Measurements from ENCODE around the gene TSPEAR.

Gene TSPEAR

DNA sequence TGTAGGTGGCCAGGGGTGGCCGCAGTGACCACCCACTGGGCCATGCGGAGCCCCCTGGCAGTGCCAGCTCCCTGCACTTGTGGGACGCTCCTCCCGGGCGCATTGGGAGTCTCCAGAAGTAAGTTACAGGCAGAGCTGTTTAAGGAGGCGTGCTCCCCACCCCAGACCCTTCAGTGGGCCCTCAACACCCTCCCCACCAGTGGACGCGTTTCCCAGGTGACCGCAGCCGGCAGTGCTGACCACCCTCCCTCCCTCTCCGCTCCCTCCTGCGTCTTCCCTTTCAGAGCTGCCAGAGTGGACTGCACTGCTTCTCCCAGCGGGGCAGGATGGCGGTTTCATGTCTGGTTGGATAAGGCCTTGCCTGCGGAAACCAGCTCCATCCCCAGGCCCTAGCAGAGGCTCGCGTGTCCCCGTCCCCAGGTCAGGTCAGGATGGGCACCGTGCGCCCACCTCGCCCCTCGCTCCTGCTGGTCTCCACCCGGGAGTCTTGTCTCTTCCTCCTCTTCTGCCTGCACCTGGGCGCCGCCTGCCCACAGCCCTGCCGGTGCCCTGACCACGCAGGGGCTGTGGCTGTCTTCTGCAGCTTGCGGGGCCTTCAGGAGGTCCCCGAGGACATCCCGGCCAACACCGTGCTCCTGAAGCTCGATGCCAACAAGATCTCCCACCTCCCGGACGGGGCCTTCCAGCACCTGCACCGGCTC, 255.0 kb downstream of the TSPEAR start:
- no peak for FAIRE-seq

DNA sequence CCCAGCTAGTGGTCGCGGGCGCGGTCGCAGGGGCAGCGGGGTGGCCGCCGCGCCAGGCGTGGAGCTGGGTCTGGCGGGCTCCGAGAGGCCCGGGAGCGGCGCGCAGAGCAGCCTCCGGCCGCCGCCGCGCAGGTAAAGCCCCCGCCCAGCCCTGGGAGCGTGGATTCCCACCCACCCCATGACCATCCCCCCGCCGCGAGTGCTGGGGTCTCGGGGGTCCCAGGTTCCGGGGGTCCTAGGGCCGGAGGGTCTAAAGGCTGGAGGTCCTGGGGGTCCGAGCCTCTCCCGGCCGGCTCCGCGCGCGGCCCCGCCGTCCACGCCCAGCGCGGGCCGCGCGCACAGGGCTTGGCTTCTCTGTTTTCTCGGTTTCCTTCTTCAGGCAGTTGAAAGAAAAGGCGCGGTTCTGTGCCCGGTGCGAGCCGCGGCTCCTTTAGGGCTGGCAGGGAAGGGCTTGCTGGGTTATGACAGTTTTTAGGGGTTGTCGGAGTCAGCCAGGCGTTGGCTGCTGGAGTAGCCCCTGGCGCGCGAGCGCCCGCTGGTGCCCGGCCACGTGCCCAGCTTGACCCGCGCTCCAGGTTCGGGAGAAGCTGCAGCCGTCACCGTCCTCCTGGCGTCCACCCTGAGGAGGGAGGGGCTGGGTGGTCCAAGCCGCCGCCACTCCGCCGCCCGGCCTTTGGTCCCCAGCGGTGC, 255.7 kb downstream of the TSPEAR start:
- FAIRE-seq, result no peak

DNA sequence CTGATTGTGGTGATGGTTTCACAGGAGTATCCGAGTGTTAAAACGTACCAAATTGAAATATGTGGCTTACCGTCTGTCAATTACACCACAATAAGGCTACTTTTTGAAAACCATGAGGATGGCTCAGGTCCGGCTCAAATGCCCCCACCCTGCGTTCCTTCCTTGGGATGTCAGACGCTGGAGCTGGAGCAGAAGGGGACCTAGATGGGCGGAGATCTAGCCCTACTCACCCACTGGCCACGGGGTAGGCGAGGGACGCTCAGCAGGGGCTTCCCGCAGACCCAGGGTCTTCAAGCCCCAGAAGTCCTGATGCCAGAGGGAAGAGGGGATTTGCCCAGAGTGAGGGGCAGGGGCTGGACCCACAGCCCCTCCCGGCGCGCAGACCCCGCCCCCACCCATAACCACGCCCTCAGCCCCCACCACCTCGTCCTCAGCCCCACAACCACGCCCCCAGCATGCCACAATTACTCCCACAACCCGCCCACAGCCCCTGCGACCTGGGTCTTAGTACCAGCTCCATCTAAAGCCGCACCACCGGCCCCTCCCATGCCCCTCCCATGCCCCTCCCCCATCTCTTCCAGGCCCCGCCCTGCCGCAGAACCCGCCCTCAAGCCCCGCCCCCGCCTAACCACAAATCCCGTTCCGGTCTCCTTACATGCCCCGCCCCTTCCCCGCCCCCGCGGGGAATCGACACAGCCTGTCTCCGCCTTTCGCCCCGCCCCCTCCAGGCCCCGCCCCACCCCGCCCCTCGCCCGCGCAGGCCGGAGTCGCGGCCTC, 256.4 kb downstream of the TSPEAR start, which contains the start of gene LRRC3:
Gene LRRC3, plus strand, starts transcription at position 764 of the 777 bp plus-strand sequence. CDS start 1,135 bp downstream, outside the sequence.
- FAIRE-seq, result no peak

DNA sequence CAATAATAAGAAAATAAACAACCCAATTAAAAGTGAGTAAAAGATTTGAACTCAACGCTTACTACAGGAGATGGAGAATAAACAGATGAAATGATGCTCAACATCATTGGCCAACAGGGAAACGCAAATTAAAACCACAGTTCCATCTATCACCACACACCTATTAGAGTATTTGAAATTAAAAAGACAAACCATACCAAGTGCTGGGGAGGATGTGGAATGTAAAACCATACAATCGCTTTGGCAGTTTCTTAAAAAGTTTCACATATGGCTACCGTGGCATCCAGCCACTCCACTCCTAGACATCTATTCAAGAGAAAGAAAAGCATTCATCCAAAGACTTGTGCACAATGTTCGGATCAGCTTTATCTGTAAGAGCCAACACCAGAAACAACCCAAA, 257.3 kb downstream of the TSPEAR start:
- FAIRE-seq, result no peak

DNA sequence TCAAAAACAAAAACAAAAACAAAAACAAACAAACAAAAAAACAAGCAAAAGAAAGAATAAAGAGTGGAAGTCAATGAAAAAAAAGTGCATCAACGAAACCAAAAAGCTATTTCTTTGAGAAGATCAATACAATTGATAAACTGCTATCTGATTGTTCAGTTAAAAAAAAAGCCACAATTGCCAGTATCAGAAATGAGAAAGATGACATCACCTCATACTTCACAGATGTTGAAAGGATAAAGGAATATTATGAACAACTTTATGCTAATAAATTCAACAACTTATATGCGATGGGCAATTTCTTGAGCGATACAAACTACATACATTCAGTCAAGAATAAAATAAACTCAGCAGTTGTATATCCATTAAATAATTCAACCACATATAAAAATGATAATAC, 258.3 kb downstream of the TSPEAR start:
- no peak for FAIRE-seq

DNA sequence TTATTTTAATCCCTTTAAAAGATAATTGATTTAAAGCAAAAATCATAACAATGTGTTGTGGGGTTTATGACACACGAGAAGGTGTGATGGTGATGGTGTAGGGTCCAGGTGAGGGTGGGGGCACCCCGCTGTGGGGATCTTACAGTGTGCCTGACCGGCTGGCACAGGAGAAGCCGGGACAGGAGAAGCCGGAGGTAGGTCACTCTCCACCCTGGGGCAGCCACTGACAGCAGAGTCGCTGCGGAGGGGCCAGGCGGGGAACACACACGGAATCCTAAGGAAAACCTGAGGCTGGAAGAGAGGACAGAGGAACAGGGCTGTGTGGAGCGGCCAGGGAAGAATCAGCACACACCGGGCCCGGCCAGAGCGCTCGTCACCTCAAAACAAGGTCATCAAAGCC, 260.4 kb downstream of the TSPEAR start:
- no peak for FAIRE-seq

DNA sequence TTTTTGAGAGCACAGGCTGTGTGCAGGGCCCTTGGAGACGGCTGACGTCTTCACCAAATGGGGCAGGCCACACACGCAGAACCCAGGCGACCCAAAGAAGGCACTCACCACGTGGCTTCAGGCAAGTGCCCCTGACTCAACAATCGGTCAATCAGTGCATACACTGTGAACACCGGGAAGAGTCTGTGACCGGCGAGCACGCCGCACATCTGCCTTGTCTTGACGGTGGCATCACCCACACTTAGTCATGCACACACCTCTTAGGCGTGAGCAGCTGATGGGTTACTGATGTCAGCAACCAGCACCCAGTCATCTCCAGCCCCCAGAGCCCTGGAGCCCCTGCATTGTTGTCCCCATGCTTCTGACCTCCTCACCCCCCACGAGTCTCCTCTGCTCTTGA, 261.0 kb downstream of the TSPEAR start:
- FAIRE-seq, result no peak

DNA sequence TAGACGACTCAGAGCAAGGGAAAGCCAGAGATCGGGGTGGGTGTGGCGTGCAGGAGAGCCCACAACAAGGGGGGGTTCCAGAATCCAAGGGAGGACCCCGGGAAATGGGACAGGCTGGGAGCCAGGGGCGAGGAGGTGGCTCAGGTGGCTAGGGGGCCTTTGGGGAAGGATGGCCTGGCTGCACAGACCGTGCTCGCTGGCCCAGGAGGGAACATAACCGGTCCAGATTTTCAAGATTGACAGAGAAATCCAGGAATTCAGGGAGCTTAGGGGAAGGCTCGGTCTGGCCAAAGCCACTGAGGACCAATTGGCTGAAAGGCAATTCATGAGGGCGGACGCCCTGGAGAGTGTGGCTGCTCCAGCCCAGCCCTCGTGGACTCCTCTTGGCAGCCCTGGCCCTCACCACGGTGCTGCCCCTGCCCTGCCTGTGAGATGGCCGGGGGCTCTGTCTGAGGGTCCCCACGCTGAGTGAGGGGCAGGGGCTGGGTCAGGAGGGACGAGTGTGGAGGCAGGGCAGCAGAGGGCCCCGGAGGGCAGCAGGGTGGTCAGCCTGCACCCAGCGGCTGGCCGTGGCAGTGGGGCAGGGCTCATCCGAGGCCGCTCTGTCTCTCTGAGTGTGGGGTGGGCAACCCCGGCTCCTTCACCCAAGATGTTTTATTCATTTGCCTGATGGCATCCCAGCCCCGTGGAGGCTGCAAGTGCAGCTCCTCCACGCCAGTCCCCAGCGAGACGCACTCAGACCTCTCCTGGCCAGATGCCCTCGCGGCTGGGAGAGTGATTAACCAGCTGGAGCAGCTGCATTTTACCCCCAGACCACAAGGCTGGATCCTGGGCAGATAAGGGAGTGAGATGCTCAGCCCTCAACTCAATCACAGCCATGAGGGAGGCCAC, 261.7 kb downstream of the TSPEAR start:
- FAIRE-seq, result no peak

DNA sequence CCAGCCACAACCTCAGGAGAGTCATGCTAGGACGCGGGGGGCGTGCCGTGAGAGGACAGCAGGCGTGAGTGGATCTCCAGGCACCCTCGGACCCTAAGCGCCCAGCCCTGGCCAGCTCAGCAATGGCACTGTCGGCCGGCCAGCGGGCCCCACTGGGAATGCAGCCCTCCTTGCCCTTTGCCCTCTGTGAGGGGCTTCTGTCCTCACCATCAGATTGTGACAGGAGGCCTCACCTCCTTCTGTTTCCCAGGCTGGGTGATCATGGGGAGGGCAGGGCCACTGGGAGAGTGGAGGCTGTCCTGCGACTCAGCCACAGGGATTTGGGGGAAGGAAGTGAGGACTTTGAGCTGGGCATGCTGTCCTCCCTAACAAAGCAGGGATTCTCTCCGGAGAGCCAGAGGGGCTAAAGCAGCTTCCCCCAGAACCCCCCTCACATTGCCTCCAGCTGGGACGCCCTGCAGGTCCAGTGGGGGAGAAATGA, 262.7 kb downstream of the TSPEAR start:
- no peak for FAIRE-seq

All from TTC549 (cell line).